WTC11 (cell line): Measurements from ENCODE around the gene KLK2. TPM values are rescaled to one million over a fixed set of nuclear protein-coding genes. Genes with fewer than 3 reads are reported as not detected.
A peak's percentile ranks its signal among the peaks of the same experiment; 100 is the strongest.

Experiments used
- ATAC-seq: fragments of 200-7000 bp; cut with Tn5 transposase; 2 replicates; pipeline ENCODE4 v1.10.0; 2021; ENCODE audit warnings: mild to moderate bottlenecking, moderate library complexity
- CTCF ChIA-PET: fragments of 300-600 bp; sonication (Branson Sonifier 250); formaldehyde crosslinking; loops from one replicate; lab custom pipeline; 2021; ENCODE audit warnings: antibody characterized with exemption; lab: Charles Lee
- POLR2A ChIA-PET: fragments of 350-600 bp; sonication (Branson Sonifier 250); formaldehyde crosslinking; loops from one replicate; lab custom pipeline; 2021; ENCODE audit warnings: antibody characterized with exemption; lab: Charles Lee
- DNase-seq: peaks from one replicate; pipeline ENCODE4 v3.0.0; 2021; ENCODE audit warnings: low spot score
- H3K27ac Mint-ChIP-seq: 2 replicates; pipeline ENCODE4 v1.8.0; 2021; ENCODE audit warnings: mixed read lengths
- H3K27me3 Mint-ChIP-seq: 2 replicates; pipeline ENCODE4 v1.8.0; 2021; ENCODE audit warnings: low read depth, mild to moderate bottlenecking, moderate library complexity, mixed read lengths
- H3K36me3 Mint-ChIP-seq: 2 replicates; pipeline ENCODE4 v1.8.0; 2021; ENCODE audit warnings: mixed read lengths
- H3K4me1 Mint-ChIP-seq: 2 replicates; pipeline ENCODE4 v1.8.0; 2022; ENCODE audit warnings: mixed read lengths
- H3K4me3 Mint-ChIP-seq: 2 replicates; pipeline ENCODE4 v1.8.0; 2021; ENCODE audit warnings: mild to moderate bottlenecking, moderate library complexity, mixed read lengths
- H3K9me3 Mint-ChIP-seq: 2 replicates; pipeline ENCODE4 v1.8.0; 2021; ENCODE audit warnings: mixed read lengths
- ATF1 ChIP-seq: sonication (generic); formaldehyde crosslinking; IDR thresholded peaks from 2 replicates; pipeline ENCODE4 v1.8.1; 2023; ENCODE audit warnings: mild to moderate bottlenecking, moderate library complexity, missing genetic modification reagents
- CBFB ChIP-seq: sonication (generic); formaldehyde crosslinking; IDR thresholded peaks from 2 replicates; pipeline ENCODE4 v1.8.1; 2022; ENCODE audit warnings: mild to moderate bottlenecking, low read depth, missing genetic modification reagents
- CREB1 ChIP-seq: sonication (generic); formaldehyde crosslinking; IDR thresholded peaks from 2 replicates; pipeline ENCODE4 v1.8.0; 2023; ENCODE audit warnings: mild to moderate bottlenecking, missing genetic modification reagents
- CTCF ChIP-seq: fragments of 200-600 bp; IDR thresholded peaks from 2 replicates; pipeline ENCODE4 v1.8.0; 2022; ENCODE audit warnings: antibody characterized with exemption
- E2F4 ChIP-seq: sonication (generic); formaldehyde crosslinking; IDR thresholded peaks from 2 replicates; pipeline ENCODE4 v1.8.1; 2022; ENCODE audit warnings: low read depth, mild to moderate bottlenecking, moderate library complexity, missing genetic modification reagents, borderline replicate concordance
- ELF4 ChIP-seq: sonication (generic); formaldehyde crosslinking; IDR thresholded peaks from 2 replicates; pipeline ENCODE4 v1.8.1; 2022; ENCODE audit warnings: low read depth, mild to moderate bottlenecking, moderate library complexity, missing genetic modification reagents
- FOXP1 ChIP-seq: sonication (generic); formaldehyde crosslinking; IDR thresholded peaks from 2 replicates; pipeline ENCODE4 v1.8.0; 2022; ENCODE audit warnings: missing genetic modification reagents, mild to moderate bottlenecking, moderate library complexity, borderline replicate concordance
- HMGA2 ChIP-seq: fragments of 250-450 bp; sonication (Bioruptor Pico); IDR thresholded peaks from 2 replicates; pipeline ENCODE4 v1.4.0; 2021; ENCODE audit warnings: mild to moderate bottlenecking, moderate library complexity
- NR1H2 ChIP-seq: sonication (generic); formaldehyde crosslinking; IDR thresholded peaks from 2 replicates; pipeline ENCODE4 v1.9.0; 2021; ENCODE audit warnings: mild to moderate bottlenecking, moderate library complexity, missing genetic modification reagents
- PRRX2 ChIP-seq: fragments of 250-450 bp; sonication (Bioruptor Pico); IDR thresholded peaks from 2 replicates; pipeline ENCODE4 v1.8.0; 2021; ENCODE audit warnings: mild to moderate bottlenecking
- SOX15 ChIP-seq: fragments of 250-450 bp; sonication (Bioruptor Pico); IDR thresholded peaks from 2 replicates; pipeline ENCODE4 v1.9.0; 2021; ENCODE audit warnings: mild to moderate bottlenecking
- TCF7 ChIP-seq: sonication (generic); formaldehyde crosslinking; IDR thresholded peaks from 2 replicates; pipeline ENCODE4 v1.8.0; 2022; ENCODE audit warnings: mild to moderate bottlenecking, low read depth, missing genetic modification reagents, moderate library complexity
- TEAD4 ChIP-seq: sonication (generic); formaldehyde crosslinking; IDR thresholded peaks from 2 replicates; pipeline ENCODE4 v1.8.0; 2022; ENCODE audit warnings: mild to moderate bottlenecking, missing genetic modification reagents
- TP53 ChIP-seq: sonication (generic); formaldehyde crosslinking; IDR thresholded peaks from 2 replicates; pipeline ENCODE4 v1.8.1; 2023; ENCODE audit warnings: mild to moderate bottlenecking, missing genetic modification reagents
- USF1 ChIP-seq: sonication (generic); formaldehyde crosslinking; IDR thresholded peaks from 2 replicates; pipeline ENCODE4 v1.8.0; 2022; ENCODE audit warnings: mild to moderate bottlenecking, missing genetic modification reagents
- USF2 ChIP-seq: sonication (generic); formaldehyde crosslinking; IDR thresholded peaks from 2 replicates; pipeline ENCODE4 v1.8.1; 2023; ENCODE audit warnings: mild to moderate bottlenecking, missing genetic modification reagents, moderate library complexity
- ZBTB43 ChIP-seq: sonication (generic); formaldehyde crosslinking; IDR thresholded peaks from 2 replicates; pipeline ENCODE4 v1.8.1; 2023; ENCODE audit warnings: mild to moderate bottlenecking, missing genetic modification reagents
- ZNF138 ChIP-seq: sonication (generic); formaldehyde crosslinking; conservative IDR thresholded peaks from 2 replicates; pipeline ENCODE4 v1.8.1; 2022; ENCODE audit warnings: mild to moderate bottlenecking, moderate library complexity, missing genetic modification reagents
- ZNF671 ChIP-seq: fragments of 250-450 bp; sonication (Bioruptor Pico); IDR thresholded peaks from 2 replicates; pipeline ENCODE4 v1.8.0; 2021; ENCODE audit warnings: mild to moderate bottlenecking
- total RNA-seq: library from RNA; stranded (reverse); gene quantifications from 3 replicates; pipeline ENCODE4 v1.2.3, GENCODE V29; 2021
- TF ChIP-seq, protein P1 (sequence below): sonication (generic); formaldehyde crosslinking; IDR thresholded peaks from 2 replicates; pipeline ENCODE4 v1.8.1; 2022; ENCODE audit warnings: mild to moderate bottlenecking, moderate library complexity, missing genetic modification reagents
- TF ChIP-seq, protein P2 (sequence below): sonication (generic); formaldehyde crosslinking; IDR thresholded peaks from 2 replicates; pipeline ENCODE4 v1.8.1; 2023; ENCODE audit warnings: mild to moderate bottlenecking, moderate library complexity, missing genetic modification reagents

KLK2 gene
- total RNA-seq, 1 experiment from 2014 or later = not detected

DNA sequence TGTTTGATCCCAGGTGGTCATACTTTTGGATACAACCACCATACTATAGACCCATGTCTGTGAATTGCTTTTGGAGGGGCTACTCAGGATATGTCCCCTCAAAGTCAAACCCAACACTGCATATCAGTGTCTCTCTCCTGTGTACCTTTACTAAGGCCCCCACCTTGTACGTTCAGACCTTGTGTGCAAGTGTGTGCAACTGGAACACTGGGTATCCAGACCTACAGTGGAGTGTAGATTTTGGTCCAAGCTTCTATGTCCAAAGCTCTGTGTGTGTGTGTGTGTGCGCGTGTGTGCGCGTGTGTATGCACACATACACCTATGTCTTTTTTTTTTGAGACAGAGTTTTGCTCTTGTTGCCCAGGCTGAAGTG, 18.0 kb downstream of the KLK2 start:
- no peak for TF ChIP-seq ZBTB43 (CRISPR knock-in tag)
- TF ChIP-seq HMGA2 = no peak
- ChIA-PET POLR2A (no interaction called here), CTCF (no interaction called here)
- Mint-ChIP-seq H3K4me1 (no peaks in the 10 kb centered on the region), H3K9me3 (peaks cover 49% of the 10 kb centered on the region), H3K4me3 (no peak overlapping the region), H3K27me3 (peaks cover 61% of the 10 kb centered on the region), H3K27ac (no peak overlapping the region), H3K36me3 (peaks cover 24% of the 10 kb centered on the region)
- DNase-seq = no peak
- ATAC-seq = no peak

DNA sequence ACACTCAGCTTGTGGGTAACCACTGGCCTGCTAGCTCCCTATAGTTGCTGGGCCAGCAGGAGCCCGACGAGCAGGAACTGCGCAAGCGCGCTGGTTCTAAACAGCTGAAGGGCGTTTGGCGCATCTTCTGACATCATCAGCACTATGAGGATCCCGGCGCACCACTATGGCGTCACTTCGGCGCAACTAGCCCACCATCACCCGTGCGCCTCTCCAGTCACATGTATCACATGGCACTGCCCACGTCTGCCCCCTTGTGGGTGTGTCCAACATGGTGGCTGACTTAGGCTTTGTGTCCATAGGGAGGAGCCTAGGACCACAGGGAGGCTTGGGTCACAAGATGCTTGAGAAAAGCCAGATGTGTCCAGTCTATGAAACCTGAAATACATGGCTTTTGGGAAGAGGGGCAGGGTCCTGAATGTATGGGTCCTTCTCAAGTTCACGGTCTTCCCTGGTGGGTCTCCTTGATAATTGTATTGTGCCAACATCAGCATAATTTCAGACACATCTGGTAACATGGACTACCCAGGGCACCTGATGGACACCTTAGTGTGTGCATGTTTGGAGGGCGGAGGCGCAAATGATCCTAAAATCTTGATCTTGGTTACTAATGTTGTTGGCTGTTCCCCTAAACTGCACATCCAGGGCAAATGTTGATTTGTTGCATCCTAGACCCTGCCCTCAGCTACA, 20.0 kb downstream of the KLK2 start:
- ChIA-PET CTCF (interaction anchor here (0.9 kb wide), 1 partner anchor 29 kb away, joined by 7 read pairs; no protein-coding TSS in a partner anchor), POLR2A (no interaction called here)
- peak; percentile 63 for DNase-seq
- Mint-ChIP-seq H3K27me3 (peaks cover 62% of the 10 kb centered on the region), H3K4me3 (no peak overlapping the region), H3K27ac (no peak overlapping the region), H3K9me3 (peaks cover 53% of the 10 kb centered on the region), H3K36me3 (peaks cover 24% of the 10 kb centered on the region), H3K4me1 (no peaks in the 10 kb centered on the region)
- TF ChIP-seq TP53 (CRISPR knock-in tag) = no peak
- peak; percentile 70 for TF ChIP-seq USF2 (CRISPR knock-in tag)
- TF ChIP-seq NR1H2 (CRISPR knock-in tag) = no peak
- TF ChIP-seq ZNF138 (CRISPR knock-in tag) = no peak
- no peak for TF ChIP-seq TEAD4 (CRISPR knock-in tag)
- TF ChIP-seq SOX15 (CRISPR knock-in tag) = no peak
- TF ChIP-seq CTCF = peak; percentile 43; the same call in 1 of the 2 replicates
- TF ChIP-seq ELF4 (CRISPR knock-in tag) = no peak
- TF ChIP-seq, protein P1, sequence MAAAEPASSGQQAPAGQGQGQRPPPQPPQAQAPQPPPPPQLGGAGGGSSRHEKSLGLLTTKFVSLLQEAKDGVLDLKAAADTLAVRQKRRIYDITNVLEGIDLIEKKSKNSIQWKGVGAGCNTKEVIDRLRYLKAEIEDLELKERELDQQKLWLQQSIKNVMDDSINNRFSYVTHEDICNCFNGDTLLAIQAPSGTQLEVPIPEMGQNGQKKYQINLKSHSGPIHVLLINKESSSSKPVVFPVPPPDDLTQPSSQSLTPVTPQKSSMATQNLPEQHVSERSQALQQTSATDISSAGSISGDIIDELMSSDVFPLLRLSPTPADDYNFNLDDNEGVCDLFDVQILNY (CRISPR knock-in tag) = no peak
- TF ChIP-seq ZNF671 (CRISPR knock-in tag) = no peak
- peak; percentile 70 for TF ChIP-seq USF1
- TF ChIP-seq HMGA2 = no peak
- ATAC-seq = peak; percentile 75

DNA sequence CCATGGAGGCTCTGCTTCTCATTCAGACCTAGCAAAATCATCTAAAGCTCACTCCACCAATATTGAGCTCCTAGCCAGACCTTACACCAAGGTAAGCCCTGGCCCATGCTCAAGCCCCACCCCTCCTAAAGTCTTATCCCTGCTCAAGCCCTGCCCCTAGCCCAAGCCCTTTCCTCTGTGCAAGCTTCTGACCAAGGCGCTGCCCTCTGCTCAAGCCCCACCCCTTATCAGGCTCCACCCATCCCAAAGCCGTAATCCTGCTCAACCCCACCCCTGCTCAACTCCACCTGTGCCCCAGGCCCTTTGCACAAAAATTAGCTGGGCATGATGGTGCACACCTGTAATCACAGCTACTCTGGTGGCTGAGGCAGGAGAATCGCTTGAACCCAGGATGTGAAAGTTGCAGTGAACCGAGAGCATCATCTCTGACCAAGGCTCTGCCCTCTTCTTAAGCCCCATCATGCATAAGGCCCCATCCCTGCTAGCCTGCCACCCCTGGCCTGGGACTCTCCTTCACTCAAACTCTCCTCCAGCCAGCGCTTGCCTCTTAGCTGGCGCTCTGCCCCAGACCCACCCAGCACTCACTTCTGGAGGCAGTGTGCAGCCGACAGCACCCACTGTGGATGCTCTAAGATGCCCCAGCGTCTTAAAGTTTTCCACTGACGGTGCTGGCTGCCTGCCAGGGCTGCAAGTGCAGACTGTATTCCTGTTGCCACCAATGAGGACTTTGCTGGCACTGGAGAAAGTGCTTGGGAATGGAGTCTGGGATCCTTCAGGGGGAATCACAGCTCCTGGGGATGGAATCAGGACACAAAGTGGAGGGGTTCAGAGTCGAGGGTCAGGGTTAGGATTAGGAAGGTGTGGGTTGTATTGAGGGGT, 21.5 kb downstream of the KLK2 start:
- no peaks in the 10 kb centered on the region for H3K4me1 Mint-ChIP-seq
- ChIA-PET POLR2A (no interaction called here), CTCF (interaction anchor here (1.6 kb wide), 1 partner anchor 27 kb away, joined by 3 read pairs; no protein-coding TSS in a partner anchor)
- ATAC-seq = no peak
- H3K27ac Mint-ChIP-seq = no peak overlapping the region
- no peak for DNase-seq
- no peak overlapping the region for H3K4me3 Mint-ChIP-seq
- H3K36me3 Mint-ChIP-seq = peaks cover 24% of the 10 kb centered on the region
- peaks cover 45% of the 10 kb centered on the region for H3K9me3 Mint-ChIP-seq
- peaks cover 60% of the 10 kb centered on the region for H3K27me3 Mint-ChIP-seq
- TF ChIP-seq ATF1 (CRISPR knock-in tag) (no peak), FOXP1 (CRISPR knock-in tag) (no peak), CREB1 (CRISPR knock-in tag) (no peak), CBFB (CRISPR knock-in tag) (no peak), E2F4 (no peak), PRRX2 (CRISPR knock-in tag) (no peak), TCF7 (CRISPR knock-in tag) (no peak)
- TF ChIP-seq, protein P2, sequence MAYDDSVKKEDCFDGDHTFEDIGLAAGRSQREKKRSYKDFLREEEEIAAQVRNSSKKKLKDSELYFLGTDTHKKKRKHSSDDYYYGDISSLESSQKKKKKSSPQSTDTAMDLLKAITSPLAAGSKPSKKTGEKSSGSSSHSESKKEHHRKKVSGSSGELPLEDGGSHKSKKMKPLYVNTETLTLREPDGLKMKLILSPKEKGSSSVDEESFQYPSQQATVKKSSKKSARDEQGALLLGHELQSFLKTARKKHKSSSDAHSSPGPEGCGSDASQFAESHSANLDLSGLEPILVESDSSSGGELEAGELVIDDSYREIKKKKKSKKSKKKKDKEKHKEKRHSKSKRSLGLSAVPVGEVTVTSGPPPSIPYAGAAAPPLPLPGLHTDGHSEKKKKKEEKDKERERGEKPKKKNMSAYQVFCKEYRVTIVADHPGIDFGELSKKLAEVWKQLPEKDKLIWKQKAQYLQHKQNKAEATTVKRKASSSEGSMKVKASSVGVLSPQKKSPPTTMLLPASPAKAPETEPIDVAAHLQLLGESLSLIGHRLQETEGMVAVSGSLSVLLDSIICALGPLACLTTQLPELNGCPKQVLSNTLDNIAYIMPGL (CRISPR knock-in tag) = no peak
